ENCODE measurements around the gene MID2. TPM values are rescaled to one million over a fixed set of nuclear protein-coding genes. Genes with fewer than 3 reads are reported as not detected.

Gene MID2
- total RNA-seq, 1 experiment from 2014 or later, result 5.1 TPM

DNA sequence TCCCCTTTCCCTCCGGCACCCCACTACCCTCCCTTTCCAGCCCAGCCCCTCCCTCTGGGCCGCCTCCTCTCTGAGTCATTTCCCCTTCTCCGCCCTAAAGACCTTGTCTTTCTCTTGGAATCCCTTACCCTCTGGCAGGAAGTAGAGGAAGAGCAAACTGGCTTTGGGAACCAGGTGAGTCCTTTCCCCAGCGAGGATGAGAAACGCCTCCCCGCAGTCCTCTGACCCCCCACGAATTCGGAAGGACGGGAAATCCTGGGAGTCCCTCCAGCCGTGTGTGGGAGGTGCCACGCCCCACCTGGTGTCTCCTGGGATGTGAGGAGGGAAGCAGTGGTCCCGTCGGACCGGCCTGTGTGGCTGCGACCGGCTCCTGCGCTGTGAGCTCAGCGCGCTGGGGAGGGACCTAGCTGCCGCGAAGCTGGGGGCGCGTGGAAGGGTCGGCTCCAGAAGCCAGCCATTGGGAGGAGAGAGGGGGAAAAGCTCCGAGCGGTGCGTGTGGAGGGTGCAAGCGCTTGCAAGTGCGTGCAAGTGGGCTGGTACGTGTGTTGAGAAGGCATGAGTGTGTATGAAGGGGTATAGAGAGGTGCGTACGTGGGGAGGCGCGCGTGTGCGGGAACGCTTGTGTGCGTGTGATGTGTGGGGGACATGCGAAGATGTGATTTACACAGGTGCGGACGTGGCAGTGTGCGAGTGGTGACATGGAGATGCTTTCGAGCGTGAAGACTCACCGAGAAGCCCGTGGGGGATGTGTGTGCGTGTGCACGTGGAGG, 110.2 kb downstream of the MID2 start:
- Histone ChIP-seq H2AFZ (ENCODE audit: low read depth, low read length, poor library complexity, severe bottlenecking) (no peak overlapping the region), H3K9me2 (ENCODE audit: insufficient read depth) (no peaks in the 10 kb centered on the region), H3K9ac (ENCODE audit: low read length) (no peak overlapping the region), H3K4me1 (ENCODE audit: control insufficient read depth in 1 of 2, insufficient read depth in 2 of 2, low read length in 2 of 2) (peaks cover 0 to 8% of the 10 kb centered on the region in 2 experiments; a peak in 1 of 4 replicates), H3K4me3 (replicated peaks in 1 of 2; ENCODE audit: low read depth in 1 of 2, low read length in 2 of 2) (no peak overlapping the region), H3K27ac (ENCODE audit: low read depth, low read length) (no peak overlapping the region), H3K27me3 (ENCODE audit: insufficient read depth, low read length) (no peaks in the 10 kb centered on the region), H3K4me2 (ENCODE audit: low read length) (peak overlapping the region; percentile 19), H3K36me3 (ENCODE audit: control insufficient read depth in 1 of 2, insufficient read depth in 2 of 2, low read length in 2 of 2) (no peaks in the 10 kb centered on the region), H3K79me2 (ENCODE audit: insufficient read depth, low read length) (no peaks in the 10 kb centered on the region), H3K9me3 (ENCODE audit: control insufficient read depth in 1 of 2, insufficient read depth in 1 of 2, low read depth in 1 of 2, low read length in 2 of 2) (no peaks in the 10 kb centered on the region), H4K20me1 (ENCODE audit: insufficient read depth) (no peaks in the 10 kb centered on the region)
- no peak for TF ChIP-seq CEBPB (IDR thresholded peaks at IDR 0.05; ENCODE audit: low read depth)
- TF ChIP-seq ZFX (IDR thresholded peaks at IDR 0.05), result no peak
- no peak for TF ChIP-seq TCF7L2 (IDR thresholded peaks at IDR 0.05; ENCODE audit: borderline replicate concordance, extremely low read depth, insufficient read depth, insufficient read length)
- DNase-seq (ENCODE audit: low read depth, low spot score), result no peak
- ChIA-PET CTCF (no interaction called here), RAD21 (ENCODE audit: low non-redundant PET in 1 of 2, low total read pairs in 2 of 2, uncharacterized antibody in 2 of 2, unreplicated experiment in 2 of 2) (no interaction called here), POLR2A (no interaction called here)
- BruUV-seq (replicated peaks), result no TSS peak
- ATAC-seq, result no peak
- intact Hi-C loops (cut with micrococcal nuclease), result no loop called here

DNA sequence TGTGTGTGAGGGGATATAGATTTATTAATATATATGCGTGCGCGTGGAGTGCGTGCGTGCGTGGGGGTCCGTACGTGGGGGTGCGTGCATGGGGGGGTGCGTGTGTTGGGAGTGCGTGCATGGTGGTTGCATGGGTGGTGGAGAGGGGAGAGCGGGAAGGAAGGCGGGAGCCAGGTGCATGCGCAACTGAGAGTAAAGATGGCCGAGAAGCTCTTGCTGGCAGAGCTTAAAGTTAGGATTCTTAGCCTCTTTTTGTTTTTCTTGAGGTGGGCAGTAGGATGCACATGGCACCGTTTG, 110.7 kb downstream of the MID2 start:
- intact Hi-C loops (cut with micrococcal nuclease), result no loop called here
- RAD21 ChIA-PET (ENCODE audit: low non-redundant PET in 1 of 2, low total read pairs in 2 of 2, uncharacterized antibody in 2 of 2, unreplicated experiment in 2 of 2), result no interaction called here
- no peak overlapping the region for H3K27ac ChIP-seq (ENCODE audit: low read depth, low read length)
- H3K9ac ChIP-seq (ENCODE audit: low read length), result no peak overlapping the region
- BruUV-seq (replicated peaks), result no TSS peak
- no peak overlapping the region for H2AFZ ChIP-seq (ENCODE audit: low read depth, low read length, poor library complexity, severe bottlenecking)
- H3K9me3 ChIP-seq (ENCODE audit: control insufficient read depth in 1 of 2, insufficient read depth in 1 of 2, low read depth in 1 of 2, low read length in 2 of 2), result no peaks in the 10 kb centered on the region
- no peaks in the 10 kb centered on the region for H3K27me3 ChIP-seq (ENCODE audit: insufficient read depth, low read length)
- H4K20me1 ChIP-seq (ENCODE audit: insufficient read depth), result no peaks in the 10 kb centered on the region
- H3K36me3 ChIP-seq (ENCODE audit: control insufficient read depth in 1 of 2, insufficient read depth in 2 of 2, low read length in 2 of 2), result no peaks in the 10 kb centered on the region
- POLR2A ChIA-PET, result no interaction called here
- DNase-seq (ENCODE audit: low read depth, low spot score), result no peak
- H3K4me2 ChIP-seq (ENCODE audit: low read length), result no peak overlapping the region
- no peaks in the 10 kb centered on the region for H3K9me2 ChIP-seq (ENCODE audit: insufficient read depth)
- no peak overlapping the region for H3K4me3 ChIP-seq (replicated peaks in 1 of 2; ENCODE audit: low read depth in 1 of 2, low read length in 2 of 2)
- CTCF ChIA-PET, result no interaction called here
- H3K4me1 ChIP-seq (ENCODE audit: control insufficient read depth in 1 of 2, insufficient read depth in 2 of 2, low read length in 2 of 2), result peaks cover 0 to 8% of the 10 kb centered on the region in 2 experiments; a peak in 1 of 4 replicates
- no peaks in the 10 kb centered on the region for H3K79me2 ChIP-seq (ENCODE audit: insufficient read depth, low read length)
- no peak for ATAC-seq
- no peak for TF ChIP-seq SP1 (IDR thresholded peaks at IDR 0.05; ENCODE audit: low read depth)
- TF ChIP-seq RAD21 (IDR thresholded peaks at IDR 0.05; ENCODE audit: low read depth), result no peak
- TF ChIP-seq SIN3A (IDR thresholded peaks at IDR 0.05; ENCODE audit: low read depth), result no peak
- no peak for TF ChIP-seq CEBPB (IDR thresholded peaks at IDR 0.05; ENCODE audit: low read depth)
- TF ChIP-seq, protein P1, sequence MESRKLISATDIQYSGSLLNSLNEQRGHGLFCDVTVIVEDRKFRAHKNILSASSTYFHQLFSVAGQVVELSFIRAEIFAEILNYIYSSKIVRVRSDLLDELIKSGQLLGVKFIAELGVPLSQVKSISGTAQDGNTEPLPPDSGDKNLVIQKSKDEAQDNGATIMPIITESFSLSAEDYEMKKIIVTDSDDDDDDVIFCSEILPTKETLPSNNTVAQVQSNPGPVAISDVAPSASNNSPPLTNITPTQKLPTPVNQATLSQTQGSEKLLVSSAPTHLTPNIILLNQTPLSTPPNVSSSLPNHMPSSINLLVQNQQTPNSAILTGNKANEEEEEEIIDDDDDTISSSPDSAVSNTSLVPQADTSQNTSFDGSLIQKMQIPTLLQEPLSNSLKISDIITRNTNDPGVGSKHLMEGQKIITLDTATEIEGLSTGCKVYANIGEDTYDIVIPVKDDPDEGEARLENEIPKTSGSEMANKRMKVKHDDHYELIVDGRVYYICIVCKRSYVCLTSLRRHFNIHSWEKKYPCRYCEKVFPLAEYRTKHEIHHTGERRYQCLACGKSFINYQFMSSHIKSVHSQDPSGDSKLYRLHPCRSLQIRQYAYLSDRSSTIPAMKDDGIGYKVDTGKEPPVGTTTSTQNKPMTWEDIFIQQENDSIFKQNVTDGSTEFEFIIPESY (IDR thresholded peaks at IDR 0.05; ENCODE audit: extremely low read depth, insufficient replicate concordance, low read length), result no peak
- no peak for TF ChIP-seq ZNF274 (IDR thresholded peaks at IDR 0.05; ENCODE audit: low read depth, low read length)
- TF ChIP-seq, protein P2, sequence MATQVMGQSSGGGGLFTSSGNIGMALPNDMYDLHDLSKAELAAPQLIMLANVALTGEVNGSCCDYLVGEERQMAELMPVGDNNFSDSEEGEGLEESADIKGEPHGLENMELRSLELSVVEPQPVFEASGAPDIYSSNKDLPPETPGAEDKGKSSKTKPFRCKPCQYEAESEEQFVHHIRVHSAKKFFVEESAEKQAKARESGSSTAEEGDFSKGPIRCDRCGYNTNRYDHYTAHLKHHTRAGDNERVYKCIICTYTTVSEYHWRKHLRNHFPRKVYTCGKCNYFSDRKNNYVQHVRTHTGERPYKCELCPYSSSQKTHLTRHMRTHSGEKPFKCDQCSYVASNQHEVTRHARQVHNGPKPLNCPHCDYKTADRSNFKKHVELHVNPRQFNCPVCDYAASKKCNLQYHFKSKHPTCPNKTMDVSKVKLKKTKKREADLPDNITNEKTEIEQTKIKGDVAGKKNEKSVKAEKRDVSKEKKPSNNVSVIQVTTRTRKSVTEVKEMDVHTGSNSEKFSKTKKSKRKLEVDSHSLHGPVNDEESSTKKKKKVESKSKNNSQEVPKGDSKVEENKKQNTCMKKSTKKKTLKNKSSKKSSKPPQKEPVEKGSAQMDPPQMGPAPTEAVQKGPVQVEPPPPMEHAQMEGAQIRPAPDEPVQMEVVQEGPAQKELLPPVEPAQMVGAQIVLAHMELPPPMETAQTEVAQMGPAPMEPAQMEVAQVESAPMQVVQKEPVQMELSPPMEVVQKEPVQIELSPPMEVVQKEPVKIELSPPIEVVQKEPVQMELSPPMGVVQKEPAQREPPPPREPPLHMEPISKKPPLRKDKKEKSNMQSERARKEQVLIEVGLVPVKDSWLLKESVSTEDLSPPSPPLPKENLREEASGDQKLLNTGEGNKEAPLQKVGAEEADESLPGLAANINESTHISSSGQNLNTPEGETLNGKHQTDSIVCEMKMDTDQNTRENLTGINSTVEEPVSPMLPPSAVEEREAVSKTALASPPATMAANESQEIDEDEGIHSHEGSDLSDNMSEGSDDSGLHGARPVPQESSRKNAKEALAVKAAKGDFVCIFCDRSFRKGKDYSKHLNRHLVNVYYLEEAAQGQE (IDR thresholded peaks at IDR 0.05; ENCODE audit: low read depth), result no peak
- TF ChIP-seq, protein P3, sequence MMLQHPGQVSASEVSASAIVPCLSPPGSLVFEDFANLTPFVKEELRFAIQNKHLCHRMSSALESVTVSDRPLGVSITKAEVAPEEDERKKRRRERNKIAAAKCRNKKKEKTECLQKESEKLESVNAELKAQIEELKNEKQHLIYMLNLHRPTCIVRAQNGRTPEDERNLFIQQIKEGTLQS (IDR thresholded peaks at IDR 0.05), result no peak
- no peak for TF ChIP-seq YY1 (IDR thresholded peaks at IDR 0.05; ENCODE audit: extremely low read depth, insufficient replicate concordance, low read depth, low read length)
- TF ChIP-seq EZH2 (IDR thresholded peaks at IDR 0.05), result no peak
- TF ChIP-seq CBX3 (IDR thresholded peaks at IDR 0.05; ENCODE audit: low read depth), result no peak
- no peak for TF ChIP-seq FOSL1 (IDR thresholded peaks at IDR 0.05; ENCODE audit: low read depth)
- TF ChIP-seq, protein P4, sequence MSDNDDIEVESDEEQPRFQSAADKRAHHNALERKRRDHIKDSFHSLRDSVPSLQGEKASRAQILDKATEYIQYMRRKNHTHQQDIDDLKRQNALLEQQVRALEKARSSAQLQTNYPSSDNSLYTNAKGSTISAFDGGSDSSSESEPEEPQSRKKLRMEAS (IDR thresholded peaks at IDR 0.05), result no peak

Measured in HCT116 (cell line).